HG02981 (cell line): ENCODE measurements around the gene MACROD2.
"Not testable (repeated sequence)": the region's sequence is repeated elsewhere in the genome, so short reads cannot be mapped to it uniquely, and the experiment has no call there.

Experiments used
- ATAC-seq: cut with Tn5 transposase; IDR thresholded peaks from one replicate; pipeline ENCODE4 v1.9.1; 2021; ENCODE audit warnings: mild to moderate bottlenecking, moderate library complexity; ENCODE audit not compliant: unreplicated experiment

MACROD2 gene

DNA sequence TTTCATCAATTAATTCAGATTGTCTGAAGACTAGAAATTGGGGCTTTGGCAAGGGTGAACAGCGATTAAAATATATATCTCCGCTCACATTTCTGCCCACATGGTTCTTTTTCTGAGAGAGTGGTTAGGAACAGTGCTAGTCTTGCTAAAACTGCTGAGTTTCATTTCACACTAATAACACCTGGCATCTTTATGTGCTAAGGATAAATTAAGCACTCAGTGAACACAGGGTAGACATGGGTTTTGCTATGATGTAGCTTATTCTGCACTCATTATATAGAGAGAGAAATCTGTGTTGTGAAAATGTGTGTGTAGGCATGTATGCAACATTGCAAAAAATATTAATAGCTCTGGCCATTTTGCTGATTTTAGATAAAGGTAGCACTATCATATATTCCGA lies 965.5 kb downstream of the MACROD2 start:
- ATAC-seq: no peak

DNA sequence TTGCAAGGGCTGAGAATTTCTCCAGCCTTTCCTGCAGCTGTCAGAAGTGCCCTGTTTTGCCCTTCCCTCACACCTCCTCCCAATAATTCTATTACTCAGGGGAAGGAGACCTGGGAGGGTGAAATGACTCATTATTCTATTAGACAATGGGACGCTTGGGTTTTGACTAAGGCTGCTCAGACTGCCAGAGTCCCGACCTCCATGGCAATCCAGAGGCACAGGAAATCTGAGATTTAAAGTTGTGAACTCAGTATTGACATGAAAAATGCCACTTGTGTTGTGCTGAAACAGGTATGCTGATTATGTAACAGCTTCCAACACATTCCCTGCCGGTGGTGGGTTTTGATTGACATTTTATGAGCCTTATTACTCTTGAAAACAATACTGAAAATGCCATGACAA lies 967.9 kb downstream of the MACROD2 start:
- no peak for ATAC-seq

DNA sequence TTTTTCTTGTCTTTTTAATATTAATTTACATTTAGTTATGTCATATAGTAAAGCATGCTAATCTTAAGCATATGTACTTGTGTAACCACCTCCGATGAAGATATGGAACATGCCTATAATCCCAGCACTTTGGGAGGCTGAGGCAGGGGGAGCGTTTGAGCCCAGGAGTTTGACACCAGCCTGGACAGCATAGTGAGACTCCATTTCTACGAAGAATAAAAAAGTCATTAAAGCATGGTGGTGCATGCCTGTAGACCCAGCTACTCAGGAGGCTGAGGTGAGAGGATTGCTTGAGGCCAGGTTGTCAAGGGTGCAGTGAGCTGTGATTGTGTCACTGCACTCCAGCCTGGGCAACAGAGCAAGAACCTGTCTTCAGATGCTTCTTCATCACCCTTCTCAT lies 970.9 kb downstream of the MACROD2 start:
- ATAC-seq: no peak

DNA sequence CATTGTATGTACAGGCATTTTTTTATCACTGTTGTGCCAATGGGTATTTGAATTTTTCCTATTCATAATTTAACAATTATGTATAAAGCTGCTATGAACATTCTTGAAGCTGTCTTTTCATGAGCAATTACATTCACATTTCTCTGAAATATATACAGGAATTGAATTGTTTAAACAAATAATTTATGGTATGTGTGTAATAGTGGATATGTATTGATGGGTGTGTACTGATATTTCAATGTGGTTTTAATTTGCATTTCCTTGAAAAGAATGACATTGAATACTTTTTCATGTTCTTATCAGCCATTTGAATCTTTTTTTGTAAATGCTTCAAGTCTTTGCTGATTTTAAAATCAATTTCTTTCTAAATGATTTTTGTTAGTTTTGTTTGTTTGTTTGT lies 971.5 kb downstream of the MACROD2 start:
- ATAC-seq: no peak

- ATAC-seq: no peak
These were observed 976.9 kb downstream of the MACROD2 start for GRCh38 chr20:14972256-14972655.

DNA sequence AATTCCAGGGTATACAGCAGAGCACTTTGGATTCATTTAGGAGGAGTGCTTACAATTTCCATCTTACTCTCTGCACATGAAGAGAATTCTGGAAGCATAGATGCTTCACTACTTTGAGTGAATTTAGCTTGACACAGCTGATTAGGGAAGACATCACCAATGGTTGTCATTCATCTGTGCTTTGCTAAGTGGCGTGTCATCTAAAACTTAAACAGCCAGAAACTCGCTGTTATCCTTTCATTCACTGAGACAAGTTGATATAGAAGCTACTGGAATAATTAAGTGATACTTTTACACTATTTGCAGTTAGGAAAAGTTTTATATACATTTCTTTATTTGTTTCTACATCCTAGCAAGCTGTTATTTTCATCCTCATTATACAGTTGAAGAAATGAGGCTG lies 977.4 kb downstream of the MACROD2 start:
- ATAC-seq: no peak

GRCh38 chr20:14979453-14979986 lies 984.2 kb downstream of the MACROD2 start:
- no peak for ATAC-seq

GRCh38 chr20:14981486-14981885 lies 986.2 kb downstream of the MACROD2 start:
- not testable (repeated sequence) for ATAC-seq

GRCh38 chr20:14982324-14982723 lies 987.0 kb downstream of the MACROD2 start:
- not testable (repeated sequence) for ATAC-seq

GRCh38 chr20:14984305-14984704 lies 989.0 kb downstream of the MACROD2 start:
- no peak for ATAC-seq

DNA sequence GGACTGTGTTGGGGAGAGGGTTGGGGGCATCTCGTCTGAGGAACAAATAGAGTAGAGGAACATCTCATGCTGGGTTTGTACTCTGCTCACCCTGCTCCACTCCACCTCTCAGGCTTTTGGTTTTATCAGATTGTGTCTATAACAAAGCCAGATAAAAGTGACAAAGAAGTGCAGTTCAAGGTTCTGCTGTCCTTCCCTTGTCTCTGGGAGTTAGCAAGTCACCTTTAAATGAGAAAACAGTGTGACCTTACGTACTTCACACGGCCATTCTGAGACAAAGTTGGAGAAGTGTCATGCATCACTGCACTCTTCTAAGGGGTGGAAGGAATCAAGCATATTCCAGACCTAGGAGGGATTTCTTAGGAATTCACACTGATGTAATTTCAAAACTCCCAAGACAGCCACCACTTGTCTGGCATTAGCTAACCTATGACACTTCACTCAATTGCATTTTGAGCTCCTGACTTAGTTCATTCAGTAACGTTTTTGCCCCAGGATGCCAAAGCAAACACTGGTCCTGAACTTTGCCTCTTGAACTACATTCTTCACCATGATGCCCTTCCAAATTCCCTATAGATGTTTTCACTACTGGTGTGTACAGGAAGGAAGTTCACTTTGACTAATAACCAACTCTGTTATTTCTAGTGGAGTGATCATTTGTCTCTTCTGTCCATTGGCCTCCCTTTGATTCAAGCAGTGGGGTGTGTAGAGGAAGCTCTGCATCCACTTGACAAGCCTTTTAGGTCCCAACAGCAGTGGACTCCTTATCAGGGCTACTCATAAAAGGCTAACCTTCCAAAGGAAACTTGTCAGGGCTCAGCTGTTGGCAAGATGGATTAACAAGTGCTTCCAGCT lies 989.7 kb downstream of the MACROD2 start:
- ATAC-seq: no peak

DNA sequence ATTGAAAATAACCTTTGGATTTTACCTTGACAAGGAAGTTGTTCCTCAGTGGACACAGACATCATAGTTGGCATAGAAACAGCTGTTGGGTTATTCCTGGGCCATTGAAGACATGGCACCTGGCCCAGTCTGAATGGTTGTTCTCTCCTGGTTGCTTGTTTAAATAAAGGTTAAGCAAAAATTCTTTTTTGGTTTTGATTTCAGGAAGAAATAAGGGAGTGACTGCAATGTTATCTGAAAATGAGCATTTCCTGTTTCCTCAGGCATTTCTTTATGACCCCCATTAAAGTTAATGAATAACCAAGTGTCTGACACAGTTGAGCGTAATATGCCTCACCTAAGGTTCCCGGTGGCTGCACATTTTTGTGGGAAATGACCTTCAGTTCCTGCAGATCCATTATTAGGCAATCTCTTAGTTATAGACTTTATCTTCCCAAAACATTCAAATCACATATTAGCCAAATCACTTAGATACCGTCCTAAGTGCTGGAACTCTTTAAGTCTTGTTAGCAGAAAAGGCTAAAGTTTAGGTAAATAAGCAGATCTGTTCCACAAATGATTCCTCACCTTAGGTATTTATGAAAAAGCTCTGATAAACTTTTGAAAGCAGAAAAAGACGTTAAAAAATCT lies 990.8 kb downstream of the MACROD2 start:
- no peak for ATAC-seq

DNA sequence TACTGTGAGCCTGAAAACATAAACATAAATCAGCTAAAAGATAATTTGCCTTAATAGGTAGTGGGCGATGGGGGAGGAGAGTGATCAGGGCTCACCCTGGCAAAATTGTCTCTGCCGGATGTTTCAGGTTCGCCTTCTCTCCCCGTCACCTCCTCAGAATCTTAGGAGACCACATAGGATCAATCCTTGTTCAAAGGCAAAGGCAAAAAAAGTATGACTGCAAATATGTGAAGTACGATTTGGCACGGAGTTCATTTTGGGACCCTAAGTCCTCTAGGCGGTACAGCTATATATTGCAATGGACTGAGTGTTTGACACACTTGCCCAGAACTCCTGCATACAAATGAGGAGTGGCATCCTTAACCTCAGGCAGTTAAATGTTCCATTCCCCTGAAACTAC lies 991.3 kb downstream of the MACROD2 start:
- no peak for ATAC-seq

- ATAC-seq: no peak
These were observed 994.4 kb downstream of the MACROD2 start for GRCh38 chr20:14989535-14990290.

- no peak for ATAC-seq
These were observed 995.7 kb downstream of the MACROD2 start for GRCh38 chr20:14991023-14991422.

GRCh38 chr20:14992153-14992552 lies 996.8 kb downstream of the MACROD2 start:
- no peak for ATAC-seq

GRCh38 chr20:14992961-14993360 lies 997.6 kb downstream of the MACROD2 start:
- no peak for ATAC-seq

GRCh38 chr20:14996883-14997672 lies 1001.8 kb downstream of the MACROD2 start:
- no peak for ATAC-seq

DNA sequence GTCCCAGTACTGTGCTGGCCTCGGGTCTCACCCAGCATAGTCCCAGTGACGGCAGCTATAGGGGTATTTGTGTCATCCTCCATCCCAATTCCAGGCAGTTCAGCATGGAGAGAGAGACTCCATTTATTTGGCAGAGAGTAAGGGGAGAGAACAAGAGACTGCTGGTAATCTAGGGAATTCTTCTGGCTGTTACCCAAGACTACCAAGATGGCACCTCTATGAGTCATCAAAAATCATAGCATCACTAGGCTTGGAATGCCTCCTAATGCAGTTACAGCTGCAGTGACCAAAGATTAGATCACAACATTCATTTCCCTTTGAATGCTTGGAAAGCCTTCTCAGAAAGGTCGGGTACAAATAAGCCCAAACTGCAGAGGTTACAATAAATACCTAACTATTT lies 1002.5 kb downstream of the MACROD2 start:
- ATAC-seq: no peak

- no peak for ATAC-seq
These were observed 1010.1 kb downstream of the MACROD2 start for GRCh38 chr20:15005300-15005986.
